ENCODE data around the gene FAM219B.

DNA sequence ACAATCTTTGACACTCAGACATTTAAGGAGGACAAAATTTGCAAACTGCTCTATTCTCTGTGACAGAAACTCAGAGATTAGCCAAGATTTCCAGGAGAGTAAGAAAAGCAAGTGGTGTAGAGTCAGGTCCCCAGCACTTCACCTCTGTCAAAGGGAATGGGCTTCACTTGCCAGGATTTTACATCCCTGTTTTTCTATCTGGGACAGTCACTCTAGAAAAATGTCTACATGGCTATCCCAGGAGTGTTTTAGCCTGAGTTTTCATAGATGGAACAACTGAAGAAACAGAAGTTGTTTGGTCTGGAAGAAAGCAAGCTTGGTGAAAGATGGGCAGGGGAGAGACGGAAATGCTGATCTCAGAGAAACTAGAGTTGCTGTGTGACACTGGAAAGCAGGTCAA lies 3.0 kb downstream of the FAM219B start:
- TF ChIP-seq, protein P1, sequence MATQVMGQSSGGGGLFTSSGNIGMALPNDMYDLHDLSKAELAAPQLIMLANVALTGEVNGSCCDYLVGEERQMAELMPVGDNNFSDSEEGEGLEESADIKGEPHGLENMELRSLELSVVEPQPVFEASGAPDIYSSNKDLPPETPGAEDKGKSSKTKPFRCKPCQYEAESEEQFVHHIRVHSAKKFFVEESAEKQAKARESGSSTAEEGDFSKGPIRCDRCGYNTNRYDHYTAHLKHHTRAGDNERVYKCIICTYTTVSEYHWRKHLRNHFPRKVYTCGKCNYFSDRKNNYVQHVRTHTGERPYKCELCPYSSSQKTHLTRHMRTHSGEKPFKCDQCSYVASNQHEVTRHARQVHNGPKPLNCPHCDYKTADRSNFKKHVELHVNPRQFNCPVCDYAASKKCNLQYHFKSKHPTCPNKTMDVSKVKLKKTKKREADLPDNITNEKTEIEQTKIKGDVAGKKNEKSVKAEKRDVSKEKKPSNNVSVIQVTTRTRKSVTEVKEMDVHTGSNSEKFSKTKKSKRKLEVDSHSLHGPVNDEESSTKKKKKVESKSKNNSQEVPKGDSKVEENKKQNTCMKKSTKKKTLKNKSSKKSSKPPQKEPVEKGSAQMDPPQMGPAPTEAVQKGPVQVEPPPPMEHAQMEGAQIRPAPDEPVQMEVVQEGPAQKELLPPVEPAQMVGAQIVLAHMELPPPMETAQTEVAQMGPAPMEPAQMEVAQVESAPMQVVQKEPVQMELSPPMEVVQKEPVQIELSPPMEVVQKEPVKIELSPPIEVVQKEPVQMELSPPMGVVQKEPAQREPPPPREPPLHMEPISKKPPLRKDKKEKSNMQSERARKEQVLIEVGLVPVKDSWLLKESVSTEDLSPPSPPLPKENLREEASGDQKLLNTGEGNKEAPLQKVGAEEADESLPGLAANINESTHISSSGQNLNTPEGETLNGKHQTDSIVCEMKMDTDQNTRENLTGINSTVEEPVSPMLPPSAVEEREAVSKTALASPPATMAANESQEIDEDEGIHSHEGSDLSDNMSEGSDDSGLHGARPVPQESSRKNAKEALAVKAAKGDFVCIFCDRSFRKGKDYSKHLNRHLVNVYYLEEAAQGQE (IDR thresholded peaks at IDR 0.05; ENCODE audit: low read depth) = no peak
- no peak for TF ChIP-seq NFIC (IDR thresholded peaks at IDR 0.05)
- TF ChIP-seq EP300 (IDR thresholded peaks at IDR 0.05; ENCODE audit: borderline replicate concordance) = no peak
- TF ChIP-seq TCF12 (IDR thresholded peaks at IDR 0.05; ENCODE audit: low read depth) = no peak
- TF ChIP-seq, protein P2, sequence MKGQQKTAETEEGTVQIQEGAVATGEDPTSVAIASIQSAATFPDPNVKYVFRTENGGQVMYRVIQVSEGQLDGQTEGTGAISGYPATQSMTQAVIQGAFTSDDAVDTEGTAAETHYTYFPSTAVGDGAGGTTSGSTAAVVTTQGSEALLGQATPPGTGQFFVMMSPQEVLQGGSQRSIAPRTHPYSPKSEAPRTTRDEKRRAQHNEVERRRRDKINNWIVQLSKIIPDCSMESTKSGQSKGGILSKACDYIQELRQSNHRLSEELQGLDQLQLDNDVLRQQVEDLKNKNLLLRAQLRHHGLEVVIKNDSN (IDR thresholded peaks at IDR 0.05) = no peak
- no peak for TF ChIP-seq EGR1 (IDR thresholded peaks at IDR 0.05)
- TF ChIP-seq RAD21 (IDR thresholded peaks at IDR 0.05; ENCODE audit: low read depth) = no peak
- no peak for TF ChIP-seq YY1 (IDR thresholded peaks at IDR 0.05; ENCODE audit: low read depth)
- no peak for TF ChIP-seq CREB1 (IDR thresholded peaks at IDR 0.05; ENCODE audit: low read depth)
- no peak for TF ChIP-seq MAX (IDR thresholded peaks at IDR 0.05)
- TF ChIP-seq ZBTB7A (IDR thresholded peaks at IDR 0.05; ENCODE audit: low read depth) = no peak
- no peak for TF ChIP-seq TAF1 (IDR thresholded peaks at IDR 0.05; ENCODE audit: low read depth)
- no peak for TF ChIP-seq CEBPB (IDR thresholded peaks at IDR 0.05)
- no peak for TF ChIP-seq TEAD4 (IDR thresholded peaks at IDR 0.05)
